Germinal center (tissue), 1 donor: ENCODE measurements around the gene PROCA1.
A peak's percentile ranks its signal among the peaks of the same experiment; 100 is the strongest.
"Not testable (repeated sequence)": the region's sequence is repeated elsewhere in the genome, so short reads cannot be mapped to it uniquely, and the experiment has no call there.

Experiments used
- DNase-seq: peaks from one replicate; pipeline ENCODE4 v3.0.0; 2012; ENCODE audit warnings: mixed read lengths, low spot score

PROCA1 gene

DNA sequence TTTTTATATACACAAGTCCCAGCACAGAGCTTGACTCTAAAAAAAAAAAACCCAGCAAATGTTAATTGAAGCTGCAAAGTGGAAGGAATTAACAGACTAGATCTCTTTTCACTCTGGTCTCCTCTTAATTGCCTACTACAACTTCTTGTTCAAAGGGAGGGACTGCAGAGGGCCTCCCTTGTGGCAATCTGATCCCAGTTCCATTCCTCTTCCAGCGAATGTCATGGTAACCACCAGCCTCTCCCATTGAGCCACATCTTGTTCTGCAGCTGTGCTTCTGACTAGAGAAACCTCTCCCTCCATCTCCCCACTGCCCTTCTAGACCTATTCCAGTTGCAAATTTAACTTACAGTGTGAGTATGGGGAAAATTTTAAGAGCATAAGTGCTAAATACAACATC, 43.8 kb downstream of the PROCA1 start:
- DNase-seq, result no peak

DNA sequence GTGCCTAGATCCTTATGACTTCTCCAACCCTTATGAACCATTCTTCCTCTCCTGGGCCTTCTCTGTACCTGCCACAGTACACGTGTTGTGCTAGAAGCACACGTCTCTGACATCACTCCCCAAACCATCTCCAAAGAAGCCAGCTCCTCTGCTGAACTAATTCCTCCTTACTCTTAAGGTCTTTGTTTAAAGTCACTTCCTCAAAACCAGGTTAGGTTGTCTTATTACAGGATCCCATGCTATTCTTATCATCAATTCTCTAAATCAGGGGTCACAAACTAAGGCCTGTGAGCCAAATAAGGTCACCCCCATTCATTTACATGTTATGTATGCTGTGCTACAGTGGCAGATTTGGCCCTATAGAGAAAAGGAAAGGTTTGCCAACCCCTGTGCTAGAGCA, 45.7 kb downstream of the PROCA1 start:
- no peak for DNase-seq

DNA sequence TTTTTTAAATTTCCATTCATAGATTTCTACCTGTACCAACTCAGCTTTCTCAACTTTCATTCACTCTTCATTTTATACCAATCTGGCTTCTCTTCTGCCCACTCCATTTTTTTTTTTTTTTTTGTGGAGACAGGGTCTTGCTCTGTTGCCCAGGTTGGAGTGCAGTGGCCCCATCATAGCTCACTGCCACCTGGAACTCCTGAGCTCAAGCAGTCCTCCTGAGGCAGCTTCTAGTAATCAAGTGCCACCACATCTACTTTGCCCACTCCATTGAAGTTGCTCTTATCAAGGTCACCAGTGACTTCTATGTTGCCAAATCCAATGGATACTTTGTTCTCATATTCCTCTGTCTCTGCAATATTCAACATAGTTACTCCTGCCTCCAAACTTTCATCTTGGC, 48.0 kb downstream of the PROCA1 start:
- no peak for DNase-seq

DNA sequence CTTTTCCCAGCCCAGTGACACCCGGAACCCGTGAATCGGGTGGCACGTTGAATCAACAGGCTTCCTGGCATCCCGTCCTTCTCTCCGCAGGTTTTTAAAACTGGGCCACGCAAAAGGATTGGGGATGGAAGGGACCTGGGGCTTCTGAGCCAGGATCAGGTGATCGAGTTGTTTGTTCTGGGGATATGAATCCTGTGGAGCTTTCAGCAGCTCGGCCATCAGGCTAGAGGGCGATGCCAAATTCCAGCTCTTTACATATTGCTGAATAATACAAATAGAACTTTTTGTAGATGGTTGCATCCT, 49.2 kb downstream of the PROCA1 start:
- DNase-seq, result no peak

DNA sequence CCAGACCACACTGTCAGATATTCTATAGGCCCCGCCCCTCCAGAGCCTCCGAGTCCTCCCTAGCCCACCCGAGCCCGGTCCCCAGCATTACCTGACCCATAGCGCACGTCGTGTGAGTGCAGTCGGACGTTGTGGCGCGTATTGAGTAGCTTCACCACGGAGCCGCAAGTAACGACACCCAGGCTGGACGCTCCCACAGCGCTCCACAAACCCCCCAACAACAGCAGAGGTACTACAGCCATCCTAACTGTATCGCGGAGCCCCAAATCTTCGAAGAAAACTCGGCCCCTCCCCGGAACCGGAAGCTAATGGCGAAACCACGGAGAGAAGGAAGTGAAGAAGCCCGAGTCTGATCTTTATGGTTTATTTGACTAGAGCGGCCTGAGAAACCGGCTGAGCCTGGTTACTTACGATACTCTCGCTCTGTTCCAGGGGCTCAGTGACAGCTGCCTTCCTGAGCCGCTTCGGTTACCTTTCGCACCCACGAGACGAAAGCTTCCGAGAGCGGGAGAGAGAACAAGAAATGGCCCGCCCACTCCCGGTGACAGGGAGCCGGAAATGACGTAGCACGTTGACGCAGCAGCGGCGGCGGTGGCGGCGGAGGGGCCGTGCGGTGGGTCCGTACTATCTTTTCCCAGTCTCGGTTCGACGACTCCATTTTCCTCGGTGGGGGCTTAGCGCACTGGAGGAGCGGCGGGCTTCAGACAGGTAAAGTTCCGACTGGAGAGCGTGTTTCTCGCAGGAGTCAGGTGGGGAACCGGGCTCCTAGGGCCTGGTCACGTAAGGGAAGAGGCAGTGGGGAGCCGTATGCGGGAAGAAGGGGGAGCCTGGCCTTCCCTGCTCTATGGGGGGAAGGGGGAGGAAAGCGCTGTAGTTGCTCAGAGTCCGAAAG, 49.8 kb downstream of the PROCA1 start, which contains the start of the genes SDF2 and SUPT6H:
SDF2 (minus strand) TSS at position 272 of the 892 bp plus-strand sequence; CDS start at position 242, 30 bp downstream.
SUPT6H (plus strand) TSS at position 571 of the 892 bp plus-strand sequence. CDS start 11,197 bp downstream, outside the sequence.
- DNase-seq, result peak; percentile 93

DNA sequence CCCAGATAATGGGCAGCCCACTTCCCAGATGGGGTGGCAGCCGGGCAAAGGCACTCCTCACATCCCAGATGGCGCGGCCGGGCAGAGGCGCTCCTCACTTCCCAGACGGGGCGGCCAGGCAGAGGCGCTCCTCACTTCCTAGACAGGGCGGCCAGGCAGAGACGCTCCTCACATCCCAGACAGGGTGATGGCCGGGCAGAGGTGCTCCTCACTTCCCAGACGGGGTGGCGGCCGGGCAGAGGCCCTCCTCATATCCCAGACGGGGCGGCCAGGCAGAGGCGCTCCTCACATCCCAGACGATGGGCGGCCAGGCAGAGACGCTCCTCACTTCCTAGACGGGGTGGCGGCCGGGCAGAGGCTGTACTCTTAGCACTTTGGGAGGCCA, 52.2 kb downstream of the PROCA1 start:
- DNase-seq, result not testable (repeated sequence)

DNA sequence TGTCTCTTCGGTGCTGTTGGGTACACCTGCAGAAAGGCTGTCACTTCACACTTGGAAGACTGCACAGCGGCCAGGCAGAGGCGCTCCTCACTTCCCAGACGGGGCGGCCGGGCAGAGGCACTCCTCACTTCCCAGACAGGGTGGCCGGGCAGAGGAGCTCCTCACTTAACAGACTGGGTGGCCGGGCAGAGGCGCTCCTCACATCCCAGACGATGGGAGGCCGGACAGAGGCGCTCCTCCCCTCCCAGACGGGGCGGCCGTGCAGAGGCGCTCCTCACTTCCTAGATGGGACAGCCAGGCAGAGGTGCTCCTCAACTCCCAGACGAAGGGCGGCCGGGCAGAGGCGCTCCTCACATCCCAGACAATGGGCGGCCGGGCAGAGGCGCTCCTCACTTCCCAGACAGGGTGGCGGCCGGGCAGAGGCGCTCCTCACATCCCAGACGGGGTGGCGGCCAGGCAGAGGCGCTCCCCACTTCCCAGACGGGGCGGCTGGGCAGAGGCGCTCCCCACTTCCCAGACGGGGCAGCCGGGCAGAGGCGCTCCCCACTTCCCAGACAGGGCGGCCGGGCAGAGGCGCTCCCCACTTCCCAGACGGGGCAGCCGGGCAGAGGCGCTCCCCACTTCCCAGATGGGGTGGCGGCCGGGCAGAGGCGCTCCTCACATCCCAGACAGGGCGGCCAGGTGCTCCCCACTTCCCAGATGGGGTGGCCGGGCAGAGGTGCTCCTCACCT, 52.8 kb downstream of the PROCA1 start:
- DNase-seq, result not testable (repeated sequence)

DNA sequence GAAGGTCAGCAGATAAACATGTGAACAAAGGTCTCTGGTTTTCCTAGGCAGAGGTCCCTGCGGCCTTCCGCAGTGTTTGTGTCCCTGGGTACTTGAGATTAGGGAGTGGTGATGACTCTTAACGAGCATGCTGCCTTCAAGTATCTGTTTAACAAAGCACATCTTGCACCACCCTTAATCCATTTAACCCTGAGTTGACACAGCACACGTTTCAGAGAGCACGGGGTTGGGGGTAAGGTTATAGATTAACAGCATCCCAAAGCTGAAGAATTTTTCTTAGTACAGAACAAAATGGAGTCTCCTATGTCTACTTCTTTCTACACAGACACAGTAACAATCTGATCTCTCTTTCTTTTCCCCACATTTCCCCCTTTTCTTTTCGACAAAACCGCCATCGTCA, 53.3 kb downstream of the PROCA1 start:
- not testable (repeated sequence) for DNase-seq

DNA sequence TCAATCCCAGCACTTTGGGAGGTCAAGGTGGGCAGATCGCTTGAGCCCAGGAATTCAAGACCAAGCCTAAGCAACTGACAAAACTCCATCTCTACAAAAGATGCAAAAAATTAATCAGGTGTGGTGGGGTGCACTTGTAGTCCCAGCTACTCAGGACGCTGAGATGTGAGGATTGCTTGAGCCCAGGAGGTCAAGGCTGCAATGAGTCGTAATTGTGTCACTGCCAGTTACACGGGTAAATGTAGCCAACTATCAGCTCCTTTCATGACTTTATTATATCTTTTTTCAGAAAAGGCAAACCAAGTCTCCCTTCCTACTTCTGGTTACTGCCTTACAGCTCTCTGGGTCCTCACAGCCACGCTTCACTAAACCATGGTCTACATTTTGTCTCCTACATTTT, 53.9 kb downstream of the PROCA1 start:
- DNase-seq, result no peak

DNA sequence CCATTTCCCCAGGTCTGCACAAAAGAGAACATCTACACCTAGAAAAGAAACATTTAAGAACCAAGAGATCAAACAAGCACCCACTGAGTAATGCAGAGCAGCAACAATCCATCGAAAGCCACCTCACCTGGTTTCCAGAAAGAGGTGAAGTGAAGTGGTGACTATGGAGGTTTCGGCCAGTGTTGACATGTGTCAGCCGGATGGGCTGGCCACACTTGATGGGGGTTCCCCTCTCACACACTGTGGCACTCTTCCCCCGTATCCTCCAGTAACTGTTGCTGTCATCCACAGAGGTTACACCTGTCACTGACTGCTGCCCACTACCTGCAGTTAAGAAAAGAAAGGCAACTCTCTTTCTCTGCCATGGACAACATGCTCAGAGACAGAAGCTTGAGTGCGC, 56.5 kb downstream of the PROCA1 start:
- no peak for DNase-seq
